WTC11 (cell line): ENCODE data around the gene BROX. TPM values are rescaled to one million over a fixed set of nuclear protein-coding genes. Genes with fewer than 3 reads are reported as not detected.

ENCODE experiments used
- ATAC-seq: fragments of 200-7000 bp; cut with Tn5 transposase; 2 replicates; pipeline ENCODE4 v1.10.0; 2021; ENCODE audit warnings: mild to moderate bottlenecking, moderate library complexity
- CTCF ChIA-PET: fragments of 300-600 bp; sonication (Branson Sonifier 250); formaldehyde crosslinking; loops from one replicate; lab custom pipeline; 2021; ENCODE audit warnings: antibody characterized with exemption; lab: Charles Lee
- POLR2A ChIA-PET: fragments of 350-600 bp; sonication (Branson Sonifier 250); formaldehyde crosslinking; loops from one replicate; lab custom pipeline; 2021; ENCODE audit warnings: antibody characterized with exemption; lab: Charles Lee
- DNase-seq: peaks from one replicate; pipeline ENCODE4 v3.0.0; 2021; ENCODE audit warnings: low spot score
- H3K27ac Mint-ChIP-seq: 2 replicates; pipeline ENCODE4 v1.8.0; 2021; ENCODE audit warnings: mixed read lengths
- H3K27me3 Mint-ChIP-seq: 2 replicates; pipeline ENCODE4 v1.8.0; 2021; ENCODE audit warnings: low read depth, mild to moderate bottlenecking, moderate library complexity, mixed read lengths
- H3K36me3 Mint-ChIP-seq: 2 replicates; pipeline ENCODE4 v1.8.0; 2021; ENCODE audit warnings: mixed read lengths
- H3K4me1 Mint-ChIP-seq: 2 replicates; pipeline ENCODE4 v1.8.0; 2022; ENCODE audit warnings: mixed read lengths
- H3K4me3 Mint-ChIP-seq: 2 replicates; pipeline ENCODE4 v1.8.0; 2021; ENCODE audit warnings: mild to moderate bottlenecking, moderate library complexity, mixed read lengths
- H3K9me3 Mint-ChIP-seq: 2 replicates; pipeline ENCODE4 v1.8.0; 2021; ENCODE audit warnings: mixed read lengths
- ETV6 ChIP-seq: sonication (generic); formaldehyde crosslinking; IDR thresholded peaks from 2 replicates; pipeline ENCODE4 v1.8.1; 2022; ENCODE audit warnings: mild to moderate bottlenecking, missing genetic modification reagents
- FOXK1 ChIP-seq: sonication (generic); formaldehyde crosslinking; IDR thresholded peaks from 2 replicates; pipeline ENCODE4 v1.8.0; 2022; ENCODE audit warnings: mild to moderate bottlenecking, moderate library complexity, missing genetic modification reagents
- FOXP1 ChIP-seq: sonication (generic); formaldehyde crosslinking; IDR thresholded peaks from 2 replicates; pipeline ENCODE4 v1.8.0; 2022; ENCODE audit warnings: missing genetic modification reagents, mild to moderate bottlenecking, moderate library complexity, borderline replicate concordance
- IRF2 ChIP-seq: sonication (generic); formaldehyde crosslinking; IDR thresholded peaks from 2 replicates; pipeline ENCODE4 v1.8.0; 2022; ENCODE audit warnings: low read depth, missing genetic modification reagents, borderline replicate concordance
- NFYB ChIP-seq: sonication (generic); formaldehyde crosslinking; conservative IDR thresholded peaks from 2 replicates; pipeline ENCODE4 v1.8.0; 2022; ENCODE audit warnings: low read depth, missing genetic modification reagents
- NR3C1 ChIP-seq: sonication (generic); formaldehyde crosslinking; conservative IDR thresholded peaks from 2 replicates; pipeline ENCODE4 v1.8.1; 2023; ENCODE audit warnings: low read depth, mild to moderate bottlenecking, missing genetic modification reagents
- PRRX2 ChIP-seq: fragments of 250-450 bp; sonication (Bioruptor Pico); IDR thresholded peaks from 2 replicates; pipeline ENCODE4 v1.8.0; 2021; ENCODE audit warnings: mild to moderate bottlenecking
- RORB ChIP-seq: fragments of 250-450 bp; sonication (Bioruptor Pico); IDR thresholded peaks from 2 replicates; pipeline ENCODE4 v1.9.0; 2021; ENCODE audit warnings: mild to moderate bottlenecking
- ZNF121 ChIP-seq: sonication (generic); formaldehyde crosslinking; IDR thresholded peaks from 2 replicates; pipeline ENCODE4 v1.8.0; 2023; ENCODE audit warnings: missing genetic modification reagents
- ZNF219 ChIP-seq: sonication (generic); formaldehyde crosslinking; IDR thresholded peaks from 2 replicates; pipeline ENCODE4 v1.8.0; 2023; ENCODE audit warnings: missing genetic modification reagents, mild to moderate bottlenecking, borderline replicate concordance
- ZNF263 ChIP-seq: sonication (generic); formaldehyde crosslinking; IDR thresholded peaks from 2 replicates; pipeline ENCODE4 v1.8.1; 2022; ENCODE audit warnings: low read depth, mild to moderate bottlenecking, moderate library complexity, missing genetic modification reagents
- total RNA-seq: library from RNA; stranded (reverse); gene quantifications from 3 replicates; pipeline ENCODE4 v1.2.3, GENCODE V29; 2021
- TF ChIP-seq, protein P1 (sequence below): sonication (generic); formaldehyde crosslinking; IDR thresholded peaks from 2 replicates; pipeline ENCODE4 v1.8.1; 2023; ENCODE audit warnings: mild to moderate bottlenecking, missing genetic modification reagents
- TF ChIP-seq, protein P2 (sequence below): sonication (generic); formaldehyde crosslinking; IDR thresholded peaks from 2 replicates; pipeline ENCODE4 v1.8.0; 2023; ENCODE audit warnings: missing genetic modification reagents
- TF ChIP-seq, protein P3 (sequence below): sonication (generic); formaldehyde crosslinking; IDR thresholded peaks from 2 replicates; pipeline ENCODE4 v1.8.1; 2022; ENCODE audit warnings: low read depth, mild to moderate bottlenecking, moderate library complexity, missing genetic modification reagents, borderline replicate concordance
- TF ChIP-seq, protein P4 (sequence below): sonication (generic); formaldehyde crosslinking; IDR thresholded peaks from 2 replicates; pipeline ENCODE4 v1.8.1; 2022; ENCODE audit warnings: mild to moderate bottlenecking, moderate library complexity, missing genetic modification reagents
- TF ChIP-seq, protein P5 (sequence below): sonication (generic); formaldehyde crosslinking; IDR thresholded peaks from 2 replicates; pipeline ENCODE4 v1.8.0; 2022; ENCODE audit warnings: mild to moderate bottlenecking, missing genetic modification reagents
- TF ChIP-seq, protein P6 (sequence below): sonication (generic); formaldehyde crosslinking; IDR thresholded peaks from 2 replicates; pipeline ENCODE4 v1.8.0; 2022; ENCODE audit warnings: mild to moderate bottlenecking, missing genetic modification reagents
- TF ChIP-seq, protein P7 (sequence below): sonication (generic); formaldehyde crosslinking; IDR thresholded peaks from 2 replicates; pipeline ENCODE4 v1.8.1; 2023; ENCODE audit warnings: mild to moderate bottlenecking, missing genetic modification reagents, moderate library complexity
- TF ChIP-seq, protein P8 (sequence below): fragments of 250-450 bp; sonication (Bioruptor Pico); IDR thresholded peaks from 2 replicates; pipeline ENCODE4 v1.9.0; 2021; ENCODE audit warnings: mild to moderate bottlenecking
- TF ChIP-seq, protein P9 (sequence below): fragments of 250-450 bp; sonication (Bioruptor Pico); IDR thresholded peaks from 2 replicates; pipeline ENCODE4 v2.1.2; 2022; ENCODE audit warnings: mild to moderate bottlenecking, moderate library complexity
- TF ChIP-seq, protein P10 (sequence below): sonication (generic); formaldehyde crosslinking; IDR thresholded peaks from 2 replicates; pipeline ENCODE4 v1.8.1; 2023; ENCODE audit warnings: mild to moderate bottlenecking, missing genetic modification reagents

BROX gene
- total RNA-seq, 1 experiment from 2014 or later: 27.1 TPM

DNA sequence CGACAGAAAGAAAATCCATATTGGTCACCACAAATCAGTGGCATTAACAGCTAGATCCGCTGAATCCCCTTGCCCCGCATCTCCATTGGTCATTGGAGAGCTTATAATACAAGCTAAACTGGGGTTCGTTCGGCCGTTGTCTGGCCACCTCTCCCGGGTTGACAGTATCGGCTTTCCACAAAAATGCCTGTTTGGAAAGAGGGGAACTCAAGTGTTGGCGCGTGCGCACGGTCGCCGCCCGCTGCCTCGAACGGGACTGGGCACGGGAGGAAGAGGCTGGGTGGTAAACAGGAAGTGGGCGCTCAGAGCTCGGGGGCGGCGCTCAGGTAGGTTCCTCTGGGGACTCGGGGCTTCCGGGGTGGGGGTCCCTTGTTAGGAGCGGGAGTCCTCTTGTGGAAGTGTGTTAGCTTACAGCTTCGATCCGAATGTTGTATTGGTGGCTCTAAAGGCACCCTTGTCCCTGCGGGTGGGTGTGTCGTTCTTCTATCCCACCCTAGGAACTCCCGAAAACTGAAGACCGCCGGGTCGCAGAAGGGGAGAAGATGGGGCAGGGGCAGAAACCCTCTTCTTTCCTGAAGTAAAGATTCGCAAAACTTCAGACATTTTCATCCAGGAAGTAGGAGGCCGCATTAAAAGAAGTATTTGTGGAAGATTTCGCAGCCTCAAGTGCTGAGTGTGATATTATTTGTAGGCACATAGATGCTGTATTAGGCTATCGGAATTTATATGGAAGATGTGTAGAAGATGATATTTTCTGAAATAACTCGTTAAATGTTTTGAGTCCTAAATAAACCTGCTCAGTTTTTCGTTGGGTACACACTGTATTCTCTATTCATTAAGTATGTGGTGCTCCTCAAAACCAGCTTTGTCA lies 962 bp downstream of the BROX start (continued):
- TF ChIP-seq, protein P1, sequence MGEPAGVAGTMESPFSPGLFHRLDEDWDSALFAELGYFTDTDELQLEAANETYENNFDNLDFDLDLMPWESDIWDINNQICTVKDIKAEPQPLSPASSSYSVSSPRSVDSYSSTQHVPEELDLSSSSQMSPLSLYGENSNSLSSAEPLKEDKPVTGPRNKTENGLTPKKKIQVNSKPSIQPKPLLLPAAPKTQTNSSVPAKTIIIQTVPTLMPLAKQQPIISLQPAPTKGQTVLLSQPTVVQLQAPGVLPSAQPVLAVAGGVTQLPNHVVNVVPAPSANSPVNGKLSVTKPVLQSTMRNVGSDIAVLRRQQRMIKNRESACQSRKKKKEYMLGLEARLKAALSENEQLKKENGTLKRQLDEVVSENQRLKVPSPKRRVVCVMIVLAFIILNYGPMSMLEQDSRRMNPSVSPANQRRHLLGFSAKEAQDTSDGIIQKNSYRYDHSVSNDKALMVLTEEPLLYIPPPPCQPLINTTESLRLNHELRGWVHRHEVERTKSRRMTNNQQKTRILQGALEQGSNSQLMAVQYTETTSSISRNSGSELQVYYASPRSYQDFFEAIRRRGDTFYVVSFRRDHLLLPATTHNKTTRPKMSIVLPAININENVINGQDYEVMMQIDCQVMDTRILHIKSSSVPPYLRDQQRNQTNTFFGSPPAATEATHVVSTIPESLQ (CRISPR knock-in tag): no peak
- TF ChIP-seq ZNF121 (CRISPR knock-in tag): no peak
- TF ChIP-seq, protein P2, sequence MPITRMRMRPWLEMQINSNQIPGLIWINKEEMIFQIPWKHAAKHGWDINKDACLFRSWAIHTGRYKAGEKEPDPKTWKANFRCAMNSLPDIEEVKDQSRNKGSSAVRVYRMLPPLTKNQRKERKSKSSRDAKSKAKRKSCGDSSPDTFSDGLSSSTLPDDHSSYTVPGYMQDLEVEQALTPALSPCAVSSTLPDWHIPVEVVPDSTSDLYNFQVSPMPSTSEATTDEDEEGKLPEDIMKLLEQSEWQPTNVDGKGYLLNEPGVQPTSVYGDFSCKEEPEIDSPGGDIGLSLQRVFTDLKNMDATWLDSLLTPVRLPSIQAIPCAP (CRISPR knock-in tag): 0 out of 2 replicates have a peak, but pooled peaks have one; percentile 15
- no peak for TF ChIP-seq PRRX2 (CRISPR knock-in tag)
- TF ChIP-seq, protein P3, sequence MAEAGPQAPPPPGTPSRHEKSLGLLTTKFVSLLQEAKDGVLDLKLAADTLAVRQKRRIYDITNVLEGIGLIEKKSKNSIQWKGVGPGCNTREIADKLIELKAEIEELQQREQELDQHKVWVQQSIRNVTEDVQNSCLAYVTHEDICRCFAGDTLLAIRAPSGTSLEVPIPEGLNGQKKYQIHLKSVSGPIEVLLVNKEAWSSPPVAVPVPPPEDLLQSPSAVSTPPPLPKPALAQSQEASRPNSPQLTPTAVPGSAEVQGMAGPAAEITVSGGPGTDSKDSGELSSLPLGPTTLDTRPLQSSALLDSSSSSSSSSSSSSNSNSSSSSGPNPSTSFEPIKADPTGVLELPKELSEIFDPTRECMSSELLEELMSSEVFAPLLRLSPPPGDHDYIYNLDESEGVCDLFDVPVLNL (CRISPR knock-in tag): no peak
- TF ChIP-seq, protein P4, sequence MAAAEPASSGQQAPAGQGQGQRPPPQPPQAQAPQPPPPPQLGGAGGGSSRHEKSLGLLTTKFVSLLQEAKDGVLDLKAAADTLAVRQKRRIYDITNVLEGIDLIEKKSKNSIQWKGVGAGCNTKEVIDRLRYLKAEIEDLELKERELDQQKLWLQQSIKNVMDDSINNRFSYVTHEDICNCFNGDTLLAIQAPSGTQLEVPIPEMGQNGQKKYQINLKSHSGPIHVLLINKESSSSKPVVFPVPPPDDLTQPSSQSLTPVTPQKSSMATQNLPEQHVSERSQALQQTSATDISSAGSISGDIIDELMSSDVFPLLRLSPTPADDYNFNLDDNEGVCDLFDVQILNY (CRISPR knock-in tag): no peak
- TF ChIP-seq ZNF219 (CRISPR knock-in tag): no peak
- TF ChIP-seq FOXK1 (CRISPR knock-in tag): peak; percentile 99
- no peak for TF ChIP-seq RORB
- no peak for TF ChIP-seq ZNF263
- TF ChIP-seq, protein P5, sequence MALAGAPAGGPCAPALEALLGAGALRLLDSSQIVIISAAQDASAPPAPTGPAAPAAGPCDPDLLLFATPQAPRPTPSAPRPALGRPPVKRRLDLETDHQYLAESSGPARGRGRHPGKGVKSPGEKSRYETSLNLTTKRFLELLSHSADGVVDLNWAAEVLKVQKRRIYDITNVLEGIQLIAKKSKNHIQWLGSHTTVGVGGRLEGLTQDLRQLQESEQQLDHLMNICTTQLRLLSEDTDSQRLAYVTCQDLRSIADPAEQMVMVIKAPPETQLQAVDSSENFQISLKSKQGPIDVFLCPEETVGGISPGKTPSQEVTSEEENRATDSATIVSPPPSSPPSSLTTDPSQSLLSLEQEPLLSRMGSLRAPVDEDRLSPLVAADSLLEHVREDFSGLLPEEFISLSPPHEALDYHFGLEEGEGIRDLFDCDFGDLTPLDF (CRISPR knock-in tag): 0 out of 2 replicates have a peak, but pooled peaks have one; percentile 36
- no peak for TF ChIP-seq ETV6 (CRISPR knock-in tag)
- TF ChIP-seq FOXP1 (CRISPR knock-in tag): 0 out of 2 replicates have a peak, but pooled peaks have one; percentile 39
- TF ChIP-seq, protein P6, sequence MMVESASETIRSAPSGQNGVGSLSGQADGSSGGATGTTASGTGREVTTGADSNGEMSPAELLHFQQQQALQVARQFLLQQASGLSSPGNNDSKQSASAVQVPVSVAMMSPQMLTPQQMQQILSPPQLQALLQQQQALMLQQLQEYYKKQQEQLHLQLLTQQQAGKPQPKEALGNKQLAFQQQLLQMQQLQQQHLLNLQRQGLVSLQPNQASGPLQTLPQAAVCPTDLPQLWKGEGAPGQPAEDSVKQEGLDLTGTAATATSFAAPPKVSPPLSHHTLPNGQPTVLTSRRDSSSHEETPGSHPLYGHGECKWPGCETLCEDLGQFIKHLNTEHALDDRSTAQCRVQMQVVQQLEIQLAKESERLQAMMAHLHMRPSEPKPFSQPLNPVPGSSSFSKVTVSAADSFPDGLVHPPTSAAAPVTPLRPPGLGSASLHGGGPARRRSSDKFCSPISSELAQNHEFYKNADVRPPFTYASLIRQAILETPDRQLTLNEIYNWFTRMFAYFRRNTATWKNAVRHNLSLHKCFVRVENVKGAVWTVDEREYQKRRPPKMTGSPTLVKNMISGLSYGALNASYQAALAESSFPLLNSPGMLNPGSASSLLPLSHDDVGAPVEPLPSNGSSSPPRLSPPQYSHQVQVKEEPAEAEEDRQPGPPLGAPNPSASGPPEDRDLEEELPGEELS (CRISPR knock-in tag): peak; percentile 91

DNA sequence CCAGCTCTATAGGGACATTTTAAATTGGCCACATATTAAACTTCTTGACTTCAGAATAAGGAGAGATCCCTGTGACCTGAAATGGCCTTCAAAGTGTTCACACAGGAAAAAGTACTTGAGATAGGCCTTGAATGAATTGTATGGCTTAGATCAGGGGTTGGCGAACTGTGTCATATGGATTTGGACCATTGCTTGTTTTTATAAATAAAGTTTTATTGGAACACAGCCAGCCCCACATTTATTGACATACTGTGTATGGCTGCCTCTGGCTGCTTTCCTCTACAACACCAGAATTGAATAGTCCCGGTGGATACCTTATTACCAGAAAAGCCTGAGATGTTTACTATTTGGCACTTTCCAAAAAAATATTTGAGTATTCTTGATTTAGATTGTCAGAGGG lies 4.0 kb downstream of the BROX start:
- ChIA-PET POLR2A (no interaction called here), CTCF (interaction anchor here (1.2 kb wide), 1 partner anchor 21 kb away, joined by 3 read pairs; the partner anchor contains the start of gene FAM177B)
- no peak for ATAC-seq
- Mint-ChIP-seq H3K27ac (no peak overlapping the region), H3K27me3 (no peaks in the 10 kb centered on the region), H3K4me1 (no peaks in the 10 kb centered on the region; the same call in 1 of the 2 replicates), H3K9me3 (no peaks in the 10 kb centered on the region), H3K4me3 (no peak overlapping the region), H3K36me3 (peaks cover 11% of the 10 kb centered on the region)
- DNase-seq: no peak
- TF ChIP-seq, protein P7, sequence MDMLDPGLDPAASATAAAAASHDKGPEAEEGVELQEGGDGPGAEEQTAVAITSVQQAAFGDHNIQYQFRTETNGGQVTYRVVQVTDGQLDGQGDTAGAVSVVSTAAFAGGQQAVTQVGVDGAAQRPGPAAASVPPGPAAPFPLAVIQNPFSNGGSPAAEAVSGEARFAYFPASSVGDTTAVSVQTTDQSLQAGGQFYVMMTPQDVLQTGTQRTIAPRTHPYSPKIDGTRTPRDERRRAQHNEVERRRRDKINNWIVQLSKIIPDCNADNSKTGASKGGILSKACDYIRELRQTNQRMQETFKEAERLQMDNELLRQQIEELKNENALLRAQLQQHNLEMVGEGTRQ: no peak
- TF ChIP-seq NFYB (no peak), IRF2 (CRISPR knock-in tag) (no peak), NR3C1 (CRISPR knock-in tag) (no peak), FOXP1 (CRISPR knock-in tag) (no peak)
- TF ChIP-seq, protein P8, sequence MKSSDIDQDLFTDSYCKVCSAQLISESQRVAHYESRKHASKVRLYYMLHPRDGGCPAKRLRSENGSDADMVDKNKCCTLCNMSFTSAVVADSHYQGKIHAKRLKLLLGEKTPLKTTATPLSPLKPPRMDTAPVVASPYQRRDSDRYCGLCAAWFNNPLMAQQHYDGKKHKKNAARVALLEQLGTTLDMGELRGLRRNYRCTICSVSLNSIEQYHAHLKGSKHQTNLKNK (CRISPR knock-in tag): no peak
- TF ChIP-seq, protein P9, sequence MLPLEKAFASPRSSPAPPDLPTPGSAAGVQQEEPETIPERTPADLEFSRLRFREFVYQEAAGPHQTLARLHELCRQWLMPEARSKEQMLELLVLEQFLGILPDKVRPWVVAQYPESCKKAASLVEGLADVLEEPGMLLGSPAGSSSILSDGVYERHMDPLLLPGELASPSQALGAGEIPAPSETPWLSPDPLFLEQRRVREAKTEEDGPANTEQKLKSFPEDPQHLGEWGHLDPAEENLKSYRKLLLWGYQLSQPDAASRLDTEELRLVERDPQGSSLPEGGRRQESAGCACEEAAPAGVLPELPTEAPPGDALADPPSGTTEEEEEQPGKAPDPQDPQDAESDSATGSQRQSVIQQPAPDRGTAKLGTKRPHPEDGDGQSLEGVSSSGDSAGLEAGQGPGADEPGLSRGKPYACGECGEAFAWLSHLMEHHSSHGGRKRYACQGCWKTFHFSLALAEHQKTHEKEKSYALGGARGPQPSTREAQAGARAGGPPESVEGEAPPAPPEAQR (CRISPR knock-in tag): no peak
- TF ChIP-seq, protein P10, sequence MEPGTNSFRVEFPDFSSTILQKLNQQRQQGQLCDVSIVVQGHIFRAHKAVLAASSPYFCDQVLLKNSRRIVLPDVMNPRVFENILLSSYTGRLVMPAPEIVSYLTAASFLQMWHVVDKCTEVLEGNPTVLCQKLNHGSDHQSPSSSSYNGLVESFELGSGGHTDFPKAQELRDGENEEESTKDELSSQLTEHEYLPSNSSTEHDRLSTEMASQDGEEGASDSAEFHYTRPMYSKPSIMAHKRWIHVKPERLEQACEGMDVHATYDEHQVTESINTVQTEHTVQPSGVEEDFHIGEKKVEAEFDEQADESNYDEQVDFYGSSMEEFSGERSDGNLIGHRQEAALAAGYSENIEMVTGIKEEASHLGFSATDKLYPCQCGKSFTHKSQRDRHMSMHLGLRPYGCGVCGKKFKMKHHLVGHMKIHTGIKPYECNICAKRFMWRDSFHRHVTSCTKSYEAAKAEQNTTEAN (CRISPR knock-in tag): no peak
